RPMI7951 (cell line): ENCODE data around the gene TMEM106C. TPM values are rescaled to one million over a fixed set of nuclear protein-coding genes. Genes with fewer than 3 reads are reported as not detected.

Experiments used
- DNase-seq: peaks from one replicate; pipeline ENCODE4 v3.0.0-alpha.2; 2012; ENCODE audit warnings: low read depth
- total RNA-seq: library from RNA; depleted of rRNA; stranded (reverse); fragments of >200 nt; shearing (Covaris generic); gene quantifications from 2 replicates; pipeline ENCODE4 v1.2.3, GENCODE V29; 2014

The TMEM106C gene
- total RNA-seq, 1 experiment from 2014 or later: 237 TPM

DNA sequence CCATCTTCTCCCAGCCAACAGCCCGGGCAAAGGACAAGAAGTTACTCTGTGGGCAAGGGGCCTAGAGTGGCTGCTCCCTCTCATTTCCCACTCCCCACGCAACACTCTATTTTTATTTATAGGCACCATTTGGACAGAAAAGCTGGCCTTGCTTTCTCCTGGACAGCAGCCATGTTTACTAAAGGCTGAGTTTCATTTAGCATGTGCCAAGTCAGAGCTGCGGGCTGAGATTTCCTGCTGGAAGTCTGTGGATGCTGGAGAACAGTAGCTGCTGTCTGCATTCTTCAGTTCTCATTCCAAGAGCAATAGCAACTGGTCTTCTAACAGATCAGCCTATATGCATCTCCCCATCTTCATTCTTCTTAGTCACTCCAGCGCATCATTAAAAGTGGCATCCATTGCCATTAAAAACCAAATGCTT is 32.6 kb downstream of the TMEM106C start:
- DNase-seq: peak; percentile 46

DNA sequence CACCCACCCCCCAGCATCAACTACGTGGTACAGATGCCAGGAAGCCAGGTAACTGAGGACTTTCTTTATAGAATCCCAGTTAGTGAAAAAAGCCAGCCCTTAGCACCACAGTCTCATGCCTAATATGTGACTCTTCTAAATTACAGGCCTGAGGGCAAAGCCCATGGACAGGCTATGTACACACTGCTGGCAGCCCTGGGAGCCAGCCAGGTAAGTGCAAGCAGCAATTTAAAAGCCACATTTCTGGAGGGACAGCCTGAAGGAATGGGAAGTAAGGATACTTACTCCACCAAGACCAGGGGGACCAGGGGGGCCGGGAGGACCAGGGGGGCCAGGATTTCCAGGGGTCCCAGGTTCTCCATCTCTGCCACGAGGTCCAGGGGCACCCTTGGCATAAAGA is 33.9 kb downstream of the TMEM106C start:
- no peak for DNase-seq

DNA sequence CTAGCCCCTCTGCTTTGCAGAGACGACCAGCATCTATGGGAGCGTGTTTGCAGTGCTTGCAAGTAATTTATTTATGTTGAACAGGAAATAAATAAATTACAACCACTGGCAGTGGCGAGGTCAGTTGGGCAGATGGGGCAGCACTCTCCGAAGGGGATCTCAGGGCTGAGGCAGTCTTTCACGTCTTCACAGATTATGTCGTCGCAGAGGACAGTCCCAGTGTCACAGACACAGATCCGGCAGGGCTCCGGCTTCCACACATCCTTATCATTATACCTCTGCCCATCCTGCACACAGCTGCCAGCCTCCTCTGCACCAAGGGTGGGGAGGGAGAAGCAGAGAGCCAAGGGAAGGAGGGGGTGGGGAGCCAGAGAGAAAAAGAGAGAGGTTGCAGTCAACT is 36.4 kb downstream of the TMEM106C start:
- DNase-seq: no peak

DNA sequence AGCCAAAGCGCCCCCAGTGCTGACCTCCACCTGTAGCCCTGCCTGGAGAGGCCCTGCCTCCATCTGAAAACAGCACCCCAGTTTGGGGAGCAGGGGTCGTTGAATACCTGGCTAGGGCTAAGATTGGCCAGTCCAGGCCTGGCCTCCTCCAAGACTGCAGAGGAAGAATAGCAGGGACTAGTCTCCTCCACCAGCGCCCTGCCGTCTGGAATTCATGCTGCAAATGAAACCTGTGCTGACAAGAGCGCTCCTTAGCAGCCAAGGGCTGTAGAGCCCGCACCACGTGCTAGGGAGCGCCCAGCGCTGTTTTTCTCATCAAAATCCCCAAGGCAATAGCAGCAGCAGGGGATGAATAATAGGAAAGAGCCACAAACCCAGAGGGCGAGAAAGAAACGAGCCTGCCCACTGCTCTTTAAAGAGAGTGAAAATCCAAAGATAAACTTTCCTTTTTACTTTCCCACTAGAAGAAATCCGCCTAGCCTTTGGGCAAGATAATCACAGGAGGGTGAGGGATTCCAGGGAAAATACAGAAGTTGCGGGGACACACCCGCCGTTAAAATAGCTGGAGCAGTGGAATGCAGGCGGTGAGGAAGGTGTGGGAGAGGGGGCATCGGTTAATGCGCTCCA is 37.6 kb downstream of the TMEM106C start:
- DNase-seq: peak; percentile 76

DNA sequence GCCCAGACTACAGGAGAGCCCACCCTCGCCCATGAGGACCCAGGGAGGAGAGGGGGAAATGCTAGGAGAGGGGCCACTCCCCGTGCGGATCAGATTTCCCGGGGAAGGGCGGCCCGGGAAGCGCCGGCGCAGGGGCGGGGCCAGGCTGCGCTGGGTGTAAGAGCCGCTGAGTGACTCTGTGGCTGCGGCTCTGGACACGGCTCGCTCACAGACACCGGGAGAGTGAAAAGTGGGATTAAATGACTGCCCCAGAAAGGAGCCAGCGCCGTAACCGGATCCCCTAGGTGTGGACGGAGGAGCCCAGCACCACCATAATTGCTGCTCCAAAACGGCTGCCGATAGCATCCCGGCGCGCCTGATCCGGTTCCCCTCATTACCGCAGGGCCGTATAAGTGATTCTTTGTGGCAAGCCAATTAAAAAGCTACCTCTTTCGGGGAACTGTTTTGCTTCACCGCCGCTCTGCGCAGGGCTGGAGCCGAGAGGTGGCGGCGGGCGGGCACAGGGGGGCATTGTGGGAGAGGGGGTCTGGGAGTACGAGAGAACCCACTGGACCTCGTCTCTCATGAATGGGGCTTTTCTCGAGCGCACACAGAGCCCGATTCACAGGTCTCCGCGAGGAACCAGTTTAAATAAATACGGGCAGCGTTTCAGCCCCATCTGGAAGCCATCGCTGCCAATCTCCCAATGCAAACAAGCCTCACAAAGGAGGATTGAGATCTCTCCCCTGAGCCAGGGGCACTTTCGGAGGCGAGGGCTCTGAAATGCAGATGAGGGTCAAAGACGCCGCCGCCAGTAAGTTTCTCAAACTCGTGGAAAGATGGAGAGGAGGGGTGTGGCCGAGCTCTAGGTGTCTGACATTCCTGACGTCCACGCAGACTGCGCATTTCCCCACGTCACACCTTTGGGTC is 38.4 kb downstream of the TMEM106C start:
- DNase-seq: peak; percentile 59

DNA sequence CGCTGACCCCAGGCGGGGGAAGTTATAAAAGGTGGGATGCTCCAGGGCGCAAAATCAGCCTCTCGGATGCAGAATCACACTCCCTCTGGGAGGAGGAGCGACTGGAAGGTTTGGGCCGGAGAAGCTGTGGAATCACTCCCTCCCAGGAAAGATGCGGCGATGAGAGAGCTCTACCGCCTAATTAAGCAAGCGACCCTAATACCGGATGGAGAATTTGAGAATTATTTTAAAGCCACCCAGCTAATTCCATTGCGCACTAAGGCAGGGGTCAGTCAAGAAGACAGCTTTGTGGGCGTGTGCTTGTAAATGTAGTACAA is 39.0 kb downstream of the TMEM106C start:
- no peak for DNase-seq

DNA sequence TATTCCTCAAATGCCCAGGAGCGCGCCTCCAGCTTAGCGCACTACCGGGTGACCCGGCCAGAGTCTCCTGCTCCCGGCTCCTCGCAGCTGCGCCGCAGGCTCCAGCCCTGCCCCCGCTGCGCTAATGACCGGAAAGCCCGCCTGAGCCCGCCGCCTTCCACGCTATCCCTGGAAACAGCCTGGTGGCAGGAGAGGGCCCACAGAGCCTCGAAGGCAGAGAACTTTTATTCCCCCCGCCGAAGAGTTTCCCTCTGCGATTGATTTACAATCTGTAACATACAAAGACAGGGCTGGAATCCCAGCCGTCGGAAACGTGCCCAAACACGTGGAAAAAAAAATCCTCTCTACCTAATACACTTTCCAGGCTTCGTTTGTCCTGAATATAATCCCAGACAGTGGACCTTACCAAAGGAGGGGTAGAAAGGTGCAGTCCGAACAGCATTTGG is 39.4 kb downstream of the TMEM106C start:
- peak; percentile 43 for DNase-seq

DNA sequence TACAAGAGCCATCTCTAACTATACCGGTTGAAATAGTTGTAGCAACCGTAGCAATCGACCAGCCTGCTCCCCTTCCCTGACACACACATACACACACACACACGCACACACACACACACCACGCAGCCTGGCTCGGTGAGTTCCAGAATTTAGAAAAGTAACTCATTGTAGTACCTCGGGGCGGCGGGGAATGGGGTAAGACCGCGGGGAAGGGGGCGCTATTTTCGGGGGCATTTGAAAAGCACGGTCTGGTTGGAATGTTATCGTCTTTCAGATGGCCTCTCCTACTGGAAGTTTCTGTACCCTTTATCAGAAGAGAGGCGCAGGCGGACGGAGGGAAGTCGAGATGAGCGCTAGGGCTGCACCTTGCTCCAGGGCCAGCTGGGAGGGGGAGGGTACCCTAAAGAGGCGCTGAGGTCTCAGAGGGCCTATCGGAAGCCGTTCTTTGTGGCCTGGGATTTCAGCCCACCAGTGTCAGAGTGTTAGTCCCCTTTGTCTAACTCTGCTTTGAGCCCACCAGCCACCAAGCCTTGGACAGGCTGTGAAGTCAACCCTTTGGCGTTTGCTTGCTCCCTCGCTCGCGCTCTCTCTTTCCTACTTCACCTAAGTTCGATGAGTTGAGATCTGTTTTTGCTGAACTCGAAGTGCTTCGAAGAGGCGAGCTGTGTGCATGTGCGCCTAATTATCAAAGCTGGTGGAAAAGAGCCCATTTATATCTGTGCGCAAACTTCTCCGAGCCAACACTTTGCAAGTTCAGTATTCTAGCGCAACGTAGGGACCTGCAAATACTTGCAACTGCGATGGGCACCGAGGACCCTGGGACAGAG is 40.0 kb downstream of the TMEM106C start:
- DNase-seq: no peak

DNA sequence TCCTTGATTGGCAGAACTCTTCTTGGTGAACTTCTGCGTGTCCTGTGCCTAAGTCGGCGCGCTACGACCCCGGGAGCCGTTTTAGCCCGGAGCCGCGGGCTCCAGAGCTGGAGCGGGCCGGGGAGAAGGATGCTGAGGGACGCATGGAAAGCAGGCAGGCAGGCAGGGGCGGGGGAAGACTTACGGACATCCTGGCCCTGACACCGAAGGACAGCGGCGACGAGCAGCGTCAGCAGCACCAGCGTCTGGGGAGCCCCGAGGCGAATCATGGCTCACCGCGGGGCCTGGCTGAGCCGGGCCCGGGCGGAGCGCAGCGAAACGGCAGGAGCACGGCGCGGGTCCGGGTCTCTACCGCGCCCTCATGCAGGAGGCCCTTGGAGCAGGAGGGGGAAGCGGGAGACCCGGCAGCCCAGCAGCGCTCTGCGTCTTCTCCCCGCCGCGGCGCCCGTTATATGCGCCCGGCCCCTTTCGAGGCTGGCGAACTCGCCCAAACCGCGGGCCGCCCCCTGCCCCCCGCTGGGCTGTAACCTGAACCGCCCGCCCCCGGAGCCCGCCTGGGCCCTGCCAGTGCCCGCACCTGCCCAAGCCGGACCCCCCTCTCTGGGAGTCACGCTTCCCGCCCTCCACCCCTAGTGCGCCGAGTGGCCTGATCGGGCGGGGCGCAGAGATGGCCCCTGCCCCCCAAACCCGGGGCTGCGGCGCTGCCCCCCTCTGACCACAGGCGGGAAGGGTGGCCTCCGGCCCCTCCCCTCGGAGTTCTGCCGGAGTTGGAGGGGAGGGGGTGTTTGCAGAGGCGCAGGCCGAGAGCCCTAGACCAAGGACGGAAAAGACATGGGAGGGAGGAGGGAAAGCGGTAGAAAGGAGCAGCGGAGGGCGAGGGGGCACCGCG is 40.9 kb downstream of the TMEM106C start, which contains the start of gene COL2A1:
COL2A1 (minus strand) TSS at position 424 of the 889 bp plus-strand sequence; CDS start at position 269, 155 bp downstream.
- no peak for DNase-seq

DNA sequence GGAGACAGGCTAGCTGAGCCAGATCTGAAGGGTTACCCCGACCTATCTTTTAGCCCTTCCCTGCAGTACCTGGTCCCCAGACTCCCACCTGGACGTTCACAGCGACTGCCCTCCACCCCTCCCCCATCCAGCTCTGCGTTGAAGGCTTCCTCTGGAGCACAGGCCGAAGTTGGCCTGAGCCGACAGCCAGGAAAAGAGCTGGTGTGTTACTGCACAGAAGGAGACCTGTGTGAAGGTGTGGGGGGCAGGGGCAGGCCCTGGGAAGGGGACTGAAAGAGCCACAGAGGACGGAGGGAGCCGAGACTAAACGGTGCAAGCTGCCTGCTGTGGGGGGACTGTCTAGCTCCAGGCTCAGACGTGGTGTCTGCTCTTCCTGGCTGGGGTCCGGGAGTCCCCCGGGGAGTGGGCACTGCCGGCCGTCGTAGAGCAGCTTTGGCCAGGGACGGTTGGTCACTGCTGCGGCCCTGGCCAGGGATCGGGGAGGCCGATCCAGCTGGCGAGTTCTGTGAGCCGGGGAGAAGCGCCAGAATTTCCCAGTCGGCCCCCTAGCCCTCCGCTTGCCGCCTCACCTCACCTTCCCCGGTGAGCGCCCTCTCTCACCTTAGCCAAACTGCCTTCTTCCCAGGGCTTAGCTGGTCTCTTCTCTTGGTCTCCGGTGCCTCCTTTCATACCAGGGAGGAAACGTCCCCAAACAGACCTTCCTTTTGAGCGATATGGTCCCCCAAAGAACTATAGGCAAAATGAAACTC is 41.8 kb downstream of the TMEM106C start:
- no peak for DNase-seq

DNA sequence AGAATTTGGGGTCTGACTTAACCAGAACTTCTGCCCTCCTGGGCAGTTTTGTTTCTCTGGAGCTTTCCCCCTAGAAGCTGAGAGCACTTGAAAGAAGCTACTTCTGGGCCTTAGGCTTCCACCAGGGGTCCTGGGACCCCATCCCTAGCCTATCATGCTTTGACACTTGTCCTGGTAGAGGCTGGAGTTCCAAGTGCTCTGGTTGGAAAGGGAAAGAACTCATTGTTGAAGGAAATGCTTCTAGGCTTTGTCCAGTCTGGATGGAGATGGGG is 42.3 kb downstream of the TMEM106C start:
- no peak for DNase-seq

DNA sequence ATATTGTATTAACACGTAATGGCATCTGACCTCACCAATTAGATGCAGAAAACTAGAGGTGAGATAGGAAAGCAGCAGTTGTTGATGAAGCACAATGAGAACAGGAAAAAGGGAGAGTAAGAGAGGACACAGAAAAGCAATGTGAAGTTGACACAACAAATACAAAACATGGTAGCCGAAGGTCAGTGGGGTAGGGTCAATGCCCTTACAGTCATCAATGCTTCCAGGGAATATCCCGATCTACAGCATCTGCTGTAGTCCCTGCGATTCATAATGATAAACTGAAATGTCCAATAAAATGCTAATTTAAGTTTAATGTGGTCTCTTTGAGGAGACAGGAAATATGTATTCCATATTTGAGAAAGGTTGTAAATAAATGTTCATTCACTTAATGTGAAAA is 43.8 kb downstream of the TMEM106C start:
- DNase-seq: no peak

DNA sequence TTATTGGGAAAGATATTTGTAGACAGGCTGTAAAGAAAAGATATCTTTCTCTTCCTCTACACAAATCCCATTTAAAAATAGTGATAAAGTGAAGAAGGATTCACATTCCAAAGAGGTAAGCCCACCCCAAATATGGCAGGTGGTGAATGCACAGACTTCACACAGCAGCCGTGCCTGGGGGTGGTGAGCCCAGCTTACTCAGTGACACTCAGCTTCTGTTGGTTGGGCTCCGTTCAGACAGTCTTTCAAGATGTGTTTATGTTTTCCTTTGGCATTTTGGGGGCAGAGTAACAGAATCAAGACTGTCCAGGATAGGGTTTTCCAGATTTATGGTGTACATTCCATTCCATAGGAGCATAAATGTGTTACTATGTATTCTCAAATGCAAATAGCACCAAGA is 45.0 kb downstream of the TMEM106C start:
- no peak for DNase-seq

DNA sequence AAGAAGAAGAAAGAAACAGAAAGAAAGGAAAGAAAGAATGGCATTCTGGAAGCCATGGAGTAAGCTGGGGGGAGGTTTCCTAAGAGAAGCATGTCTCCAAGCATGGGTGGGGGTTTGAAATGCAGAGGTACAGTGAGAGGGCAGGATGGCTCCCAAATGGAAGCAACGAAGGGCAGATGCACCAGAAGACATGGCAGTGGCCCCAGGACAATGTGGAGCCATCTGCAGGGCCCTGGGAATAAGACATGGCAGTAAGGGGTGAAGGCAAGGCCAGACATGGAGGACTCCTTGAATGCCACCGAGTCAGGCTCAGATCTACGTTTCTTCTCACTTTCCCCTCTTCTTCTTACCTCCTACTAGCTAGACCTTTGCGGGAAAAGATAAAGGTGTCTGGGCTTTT is 45.6 kb downstream of the TMEM106C start:
- DNase-seq: no peak

DNA sequence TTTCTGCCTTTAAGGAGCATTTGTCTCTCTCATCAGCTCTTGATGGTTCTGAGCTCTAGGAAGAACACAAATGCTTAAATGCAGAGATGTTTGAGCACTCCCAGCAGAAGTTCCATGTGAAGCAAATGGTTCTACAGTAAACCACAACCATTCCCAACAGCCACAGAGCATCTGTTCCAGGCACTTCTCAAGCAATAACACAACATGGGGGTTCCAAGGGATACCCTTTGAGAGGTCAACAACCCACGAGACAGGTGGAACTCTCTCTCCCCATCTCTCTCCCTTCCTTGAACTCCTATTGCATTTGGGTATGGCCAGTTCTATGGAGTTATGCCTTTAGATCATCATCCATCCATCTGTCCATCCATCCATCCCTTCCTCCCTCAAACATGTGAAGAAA is 46.1 kb downstream of the TMEM106C start:
- no peak for DNase-seq

DNA sequence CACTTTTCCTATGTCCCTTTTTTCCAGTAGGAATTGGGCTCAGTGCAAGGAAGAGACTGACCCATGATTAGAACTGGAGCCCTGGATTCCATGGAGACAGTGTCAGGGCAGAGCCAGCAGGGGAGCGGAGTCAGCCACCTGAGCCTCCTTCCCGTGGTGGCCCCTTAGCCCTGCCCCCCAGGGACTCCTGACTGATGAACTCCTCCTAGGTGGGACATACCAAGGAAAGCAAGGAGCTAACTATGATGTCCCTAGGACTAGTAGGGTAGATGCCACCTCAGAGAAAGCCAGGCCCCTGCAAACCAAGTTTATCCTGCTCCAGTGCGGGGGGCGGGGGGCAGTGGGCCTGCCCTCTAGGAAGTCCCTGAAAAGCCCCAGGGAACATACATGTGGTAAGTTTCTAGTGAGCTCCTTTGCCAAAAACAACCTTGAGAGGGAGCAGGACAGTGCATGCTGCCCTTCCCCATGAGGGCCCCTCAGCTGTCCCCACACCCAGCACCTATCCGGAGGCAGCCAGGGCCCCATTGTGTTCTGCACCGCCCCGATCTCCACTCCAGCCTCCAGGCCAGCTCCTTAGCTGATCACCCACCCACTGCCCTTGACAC is 47.1 kb downstream of the TMEM106C start:
- DNase-seq: no peak

DNA sequence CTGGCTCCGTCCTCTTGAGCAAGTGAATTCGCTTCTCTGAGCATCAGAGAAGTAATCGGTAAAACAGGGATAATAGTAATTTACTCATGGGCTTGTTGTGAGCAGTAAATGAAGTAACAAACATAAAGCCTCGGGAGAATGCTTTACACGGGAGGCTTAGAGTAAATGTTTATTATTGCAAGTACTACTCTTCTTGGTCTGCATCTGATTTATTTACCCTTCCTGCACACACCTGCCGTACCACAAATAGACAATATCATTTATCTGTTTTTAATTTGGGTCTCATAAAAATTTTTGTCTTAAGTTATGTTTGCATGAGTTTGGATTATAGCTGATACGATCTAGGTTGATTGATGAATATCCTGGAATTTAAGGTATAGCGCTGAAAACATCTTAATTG is 48.7 kb downstream of the TMEM106C start:
- no peak for DNase-seq

DNA sequence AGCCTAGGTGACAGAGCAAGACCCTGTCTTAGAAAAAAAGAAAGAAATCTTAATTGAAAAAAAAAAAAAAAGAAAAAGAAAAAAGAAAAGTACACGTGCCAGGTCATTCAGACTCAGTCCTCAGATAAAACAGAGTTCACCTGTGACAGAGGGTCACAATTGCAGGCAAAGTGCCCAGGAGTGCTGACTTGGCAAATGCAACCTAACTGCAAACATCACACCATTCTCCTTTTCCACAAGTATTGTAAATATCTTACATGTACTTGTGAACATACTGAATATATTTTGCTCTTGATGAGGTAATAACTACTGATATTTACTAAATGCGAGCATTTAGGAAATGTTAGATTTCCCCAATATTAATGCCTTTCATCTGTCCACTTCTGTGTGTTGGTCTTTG is 49.9 kb downstream of the TMEM106C start:
- no peak for DNase-seq

DNA sequence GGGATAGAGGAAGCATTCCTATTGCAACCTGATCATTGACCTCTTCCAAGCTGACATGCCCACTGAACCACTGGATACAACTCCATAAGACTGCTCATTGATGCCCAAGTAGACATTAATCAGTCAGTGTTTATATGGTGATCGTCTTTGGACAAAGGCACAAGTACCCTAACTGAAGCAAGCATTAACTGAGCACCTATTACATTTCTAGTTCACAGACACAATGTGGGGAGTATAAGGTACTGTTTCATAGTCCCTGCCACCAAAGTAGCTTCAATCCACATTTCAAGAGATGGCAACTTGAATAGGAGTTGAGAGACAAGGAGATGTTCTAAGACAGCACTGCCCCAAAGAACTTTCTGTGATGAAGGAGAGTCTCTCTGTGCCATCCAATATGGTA is 51.7 kb downstream of the TMEM106C start:
- DNase-seq: no peak

DNA sequence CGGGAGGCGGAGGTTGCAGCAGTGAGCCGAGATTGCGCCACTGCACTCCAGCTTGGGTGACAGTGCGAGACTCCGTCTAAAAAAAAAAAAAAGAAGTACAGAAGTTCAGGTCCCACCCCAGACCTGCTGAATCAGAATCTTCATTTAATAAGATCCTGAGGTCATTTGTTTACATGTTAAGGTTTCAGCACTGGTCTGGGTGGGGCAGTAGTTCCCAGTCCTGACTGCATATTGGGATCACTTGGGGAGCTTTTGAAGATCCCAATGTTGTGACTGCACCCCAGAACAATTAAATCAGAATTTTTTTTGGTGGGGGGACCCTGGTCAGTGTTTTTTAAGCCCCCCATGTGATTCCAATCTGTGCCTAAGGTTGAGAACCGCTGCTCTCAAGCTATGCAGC is 52.6 kb downstream of the TMEM106C start:
- no peak for DNase-seq
